ENCODE data around the gene CDX4. TPM values are rescaled to one million over a fixed set of nuclear protein-coding genes. Genes with fewer than 3 reads are reported as not detected.
"Not testable (repeated sequence)": the region's sequence is repeated elsewhere in the genome, so short reads cannot be mapped to it uniquely, and the experiment has no call there.

CDX4 gene, protein sequence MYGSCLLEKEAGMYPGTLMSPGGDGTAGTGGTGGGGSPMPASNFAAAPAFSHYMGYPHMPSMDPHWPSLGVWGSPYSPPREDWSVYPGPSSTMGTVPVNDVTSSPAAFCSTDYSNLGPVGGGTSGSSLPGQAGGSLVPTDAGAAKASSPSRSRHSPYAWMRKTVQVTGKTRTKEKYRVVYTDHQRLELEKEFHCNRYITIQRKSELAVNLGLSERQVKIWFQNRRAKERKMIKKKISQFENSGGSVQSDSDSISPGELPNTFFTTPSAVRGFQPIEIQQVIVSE
- polyA plus RNA-seq = not detected

DNA sequence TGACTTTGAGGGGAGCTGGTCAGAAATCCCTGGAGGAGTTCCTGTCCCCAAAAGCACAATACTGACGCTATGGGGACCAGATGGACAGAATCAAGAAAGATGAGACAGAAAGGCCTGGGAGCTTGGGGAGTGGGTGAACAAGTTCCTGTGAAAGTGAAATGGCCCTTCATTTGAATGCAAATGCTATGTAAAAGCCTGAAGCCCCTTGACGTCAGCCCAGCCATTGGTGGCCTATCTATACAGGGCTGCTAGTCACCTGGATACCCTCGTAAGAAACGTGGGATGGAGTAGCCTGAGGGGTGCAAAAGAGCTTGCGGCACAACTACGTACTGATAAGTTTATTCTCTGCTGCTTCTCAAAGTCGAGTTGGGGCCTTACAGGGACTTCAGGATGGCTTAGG is at the start of gene CDX4:
Gene CDX4 (plus strand): TSS at position 223 of the 400 bp plus-strand sequence. CDS start 201 bp downstream, outside the sequence.
- WGBS, 3 donors = 16 to 57% (median 46%) methylated on average over 7 of the region's 7 CpGs
- H3K27ac ChIP-seq (ENCODE audit: low read depth, low read length) = no peak within 1 kb of the TSS

DNA sequence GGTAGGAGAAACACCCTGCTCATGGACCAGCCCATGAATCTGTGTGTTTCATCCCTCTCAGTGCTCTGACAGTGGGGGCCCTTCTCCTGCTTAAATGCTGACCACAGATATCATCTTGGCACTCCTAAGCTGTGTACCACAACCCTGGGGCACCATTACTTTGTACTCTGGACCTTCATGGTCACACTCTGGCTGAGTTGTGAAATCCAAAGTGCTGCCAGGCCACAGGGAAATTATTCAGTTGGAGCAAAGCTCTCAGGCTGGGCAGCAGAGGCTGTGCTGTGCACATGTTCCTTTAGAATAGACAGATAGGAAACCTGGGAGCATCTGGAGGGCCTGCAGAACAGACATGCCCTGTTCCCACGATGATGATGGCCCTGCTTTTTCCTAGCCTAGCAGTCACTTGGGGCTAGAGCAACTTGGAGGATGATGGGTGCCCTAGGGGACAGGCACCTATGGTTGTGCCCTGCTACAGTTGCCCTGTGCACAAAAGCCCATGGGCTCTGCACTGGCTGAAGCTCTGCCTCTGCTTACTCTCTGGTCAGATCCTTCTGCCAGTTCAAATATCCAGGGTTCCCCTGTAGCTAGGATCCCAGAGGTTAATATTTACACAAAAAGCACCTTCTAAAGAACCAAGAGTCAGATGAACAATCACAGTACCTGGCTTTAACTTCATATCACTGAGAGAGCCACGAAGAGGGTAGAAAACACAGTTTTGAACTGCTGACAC is 48.5 kb upstream of the CDX4 start:
- WGBS, 3 donors = 29 to 61% (median 41%) methylated on average over 2 of the region's 2 CpGs
- H3K27ac ChIP-seq (ENCODE audit: low read depth, low read length) = no peak overlapping the region

DNA sequence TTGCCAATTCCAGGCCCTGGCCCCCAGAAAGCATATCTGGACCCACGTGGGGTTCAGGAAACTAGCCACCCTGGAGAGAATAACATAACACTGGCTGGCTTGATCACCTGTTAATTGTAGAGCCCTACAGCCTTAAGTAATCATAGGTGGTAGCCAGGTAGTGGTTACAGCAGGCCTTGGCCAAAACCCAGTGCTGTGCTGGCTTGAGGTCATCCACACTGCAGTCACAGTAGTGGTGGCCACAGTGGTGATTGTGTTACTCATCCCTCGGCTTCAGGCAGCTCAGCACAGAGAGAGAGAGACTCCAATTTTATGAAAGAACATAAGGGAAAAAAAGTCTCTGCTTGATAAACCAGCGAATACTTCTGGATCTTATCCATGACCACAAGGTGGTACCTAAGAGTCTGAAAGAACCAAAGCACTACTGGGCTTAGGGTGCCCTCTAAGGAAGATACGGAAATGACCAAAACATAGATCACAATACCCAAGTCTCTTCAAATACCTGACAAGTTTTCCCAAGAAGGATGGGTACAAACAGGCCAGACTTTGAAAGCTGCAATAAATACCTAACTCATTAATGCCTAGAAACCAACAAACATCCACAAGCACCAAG is 46.6 kb upstream of the CDX4 start:
- WGBS, 3 donors = 61 to 82% (median 65%) methylated on average over 4 of the region's 4 CpGs
- no peak overlapping the region for H3K27ac ChIP-seq (ENCODE audit: low read depth, low read length)

DNA sequence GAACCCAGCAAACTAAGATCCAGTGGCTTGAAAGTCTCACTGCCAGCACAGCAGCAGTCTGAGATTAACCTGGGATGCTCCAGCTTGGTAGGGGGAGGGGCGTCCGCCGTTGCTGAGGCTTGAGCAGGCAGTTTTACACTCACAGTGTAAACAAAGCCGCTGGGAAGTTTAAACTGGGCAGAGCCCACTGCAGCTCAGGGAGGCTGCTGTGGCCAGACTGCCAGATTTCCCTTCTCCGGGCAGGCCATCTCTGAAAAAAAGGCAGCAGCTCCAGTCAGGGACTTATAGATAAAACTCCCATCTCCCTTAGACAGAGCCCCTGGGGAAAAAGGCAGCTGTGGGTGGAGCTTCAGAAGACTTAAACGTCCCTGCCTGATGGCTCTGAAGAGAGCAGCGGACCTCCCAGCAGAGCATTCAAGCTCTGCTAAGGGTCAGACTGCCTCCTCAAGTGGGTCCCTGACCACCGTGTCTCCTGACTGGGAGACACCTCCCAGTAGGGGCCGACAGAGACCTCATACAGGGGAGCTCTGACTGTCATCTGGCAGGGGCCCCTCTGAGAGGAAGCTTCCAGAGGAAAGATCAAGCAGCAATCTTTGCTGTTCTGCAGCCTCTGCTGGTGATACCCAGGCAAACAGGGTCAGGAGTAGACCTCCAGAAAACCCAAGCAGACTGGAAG is 45.1 kb upstream of the CDX4 start:
- 12 to 30% (median 21%) methylated on average over 9 of the region's 9 CpGs for WGBS, 3 donors
- H3K27ac ChIP-seq (ENCODE audit: low read depth, low read length) = no peak overlapping the region

DNA sequence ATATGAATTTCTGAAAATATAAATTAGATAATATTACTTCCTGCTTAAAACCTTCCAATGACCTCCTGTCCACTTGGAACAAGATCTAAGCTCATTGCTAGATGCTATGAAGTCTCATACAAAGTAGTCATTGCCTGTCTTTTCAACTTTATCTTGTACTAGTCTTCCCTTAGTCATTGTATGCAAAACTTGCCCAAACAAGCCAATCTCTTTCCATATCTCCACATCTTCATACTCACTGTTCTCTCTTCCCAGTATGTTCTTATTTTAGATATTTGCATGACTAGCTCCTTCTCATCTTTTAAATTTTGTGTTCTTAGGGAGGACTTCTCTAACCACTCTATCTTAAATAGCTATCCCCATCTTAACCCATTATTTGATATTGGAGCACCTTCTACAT is 33.9 kb upstream of the CDX4 start:
- H3K27ac ChIP-seq (ENCODE audit: low read depth, low read length) = no peak overlapping the region

DNA sequence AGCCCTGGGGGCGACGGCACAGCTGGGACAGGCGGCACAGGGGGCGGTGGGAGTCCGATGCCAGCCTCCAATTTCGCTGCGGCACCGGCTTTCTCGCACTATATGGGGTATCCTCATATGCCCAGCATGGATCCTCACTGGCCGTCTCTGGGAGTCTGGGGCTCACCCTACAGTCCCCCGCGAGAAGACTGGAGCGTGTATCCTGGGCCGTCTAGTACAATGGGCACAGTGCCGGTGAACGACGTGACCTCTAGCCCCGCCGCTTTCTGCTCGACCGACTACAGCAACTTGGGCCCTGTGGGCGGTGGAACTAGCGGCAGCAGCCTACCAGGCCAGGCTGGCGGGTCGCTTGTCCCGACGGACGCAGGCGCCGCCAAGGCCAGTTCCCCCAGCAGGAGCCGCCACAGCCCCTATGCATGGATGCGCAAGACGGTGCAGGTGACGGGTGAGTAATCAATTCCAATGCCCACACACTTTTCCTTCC is 500 bp downstream of the CDX4 start:
- 4 to 48% (median 27%) methylated on average over 30 to 34 of the region's 34 CpGs for WGBS, 3 donors
- no peak overlapping the region for H3K27ac ChIP-seq (ENCODE audit: low read depth, low read length)

DNA sequence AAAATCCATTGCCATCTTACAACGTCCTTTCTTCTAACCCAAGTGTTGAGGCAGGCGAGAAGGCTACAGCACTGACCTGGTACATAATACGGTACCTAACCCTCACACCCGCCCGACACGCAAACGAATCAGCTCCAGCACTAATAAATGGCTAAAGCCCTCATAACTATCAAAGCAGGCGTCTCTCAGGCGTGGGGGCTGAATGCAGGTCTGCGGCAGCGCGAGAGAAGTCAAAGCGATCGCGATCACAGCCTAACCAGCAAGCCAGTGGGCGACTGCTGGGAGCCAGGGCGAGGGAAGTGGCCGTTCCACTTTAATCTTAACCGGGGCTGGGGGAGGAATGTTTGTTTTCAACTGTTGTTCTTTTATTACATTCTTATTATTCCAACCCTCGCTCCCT is 1.5 kb downstream of the CDX4 start:
- no peak overlapping the region for H3K27ac ChIP-seq (ENCODE audit: low read depth, low read length)
- WGBS, 3 donors = 5 to 36% (median 7%) methylated on average over 20 of the region's 20 CpGs

DNA sequence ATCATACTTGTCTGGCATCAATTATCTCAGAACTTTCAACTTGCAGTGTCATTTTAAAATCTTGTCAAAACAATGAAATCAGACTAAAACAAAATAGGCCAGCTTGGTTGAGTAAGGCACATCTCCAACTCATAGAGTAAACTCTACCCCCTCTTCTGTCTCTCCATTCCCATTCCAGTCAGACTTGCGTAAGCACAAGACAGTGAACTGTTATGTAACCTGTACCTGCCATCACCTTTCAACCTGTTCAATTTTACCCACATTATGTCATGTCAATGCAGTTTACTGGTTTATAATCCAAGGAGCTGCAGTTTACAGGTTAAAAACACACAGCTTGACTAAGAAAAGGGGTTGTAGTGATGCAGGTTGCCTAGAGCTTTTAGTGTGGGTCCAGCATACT is 8.3 kb downstream of the CDX4 start:
- H3K27ac ChIP-seq (ENCODE audit: low read depth, low read length) = no peak overlapping the region
- 0% methylated on average over 1 of the region's 1 CpG for whole genome bisulfite sequencing, 3 donors

DNA sequence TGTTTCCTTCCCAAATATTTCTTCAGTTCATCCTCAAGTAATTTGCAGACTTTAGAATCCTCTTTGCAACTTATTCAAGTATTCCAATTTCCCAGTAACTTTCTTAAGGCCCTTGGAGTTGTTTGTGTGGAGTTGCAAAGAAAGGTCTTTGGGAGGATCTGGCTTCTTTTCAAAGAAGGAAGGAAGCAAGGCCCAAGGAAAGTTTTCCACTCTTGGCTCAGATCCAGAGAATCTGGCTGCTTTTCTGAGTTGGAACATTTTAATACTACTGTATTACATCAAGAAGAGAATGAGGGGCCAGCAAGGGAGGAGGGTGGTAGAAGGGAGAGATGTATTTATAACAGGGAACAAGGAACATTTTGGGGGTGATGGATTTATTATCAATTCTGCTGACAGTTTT is 10.5 kb downstream of the CDX4 start:
- H3K27ac ChIP-seq (ENCODE audit: low read depth, low read length) = no peak overlapping the region

DNA sequence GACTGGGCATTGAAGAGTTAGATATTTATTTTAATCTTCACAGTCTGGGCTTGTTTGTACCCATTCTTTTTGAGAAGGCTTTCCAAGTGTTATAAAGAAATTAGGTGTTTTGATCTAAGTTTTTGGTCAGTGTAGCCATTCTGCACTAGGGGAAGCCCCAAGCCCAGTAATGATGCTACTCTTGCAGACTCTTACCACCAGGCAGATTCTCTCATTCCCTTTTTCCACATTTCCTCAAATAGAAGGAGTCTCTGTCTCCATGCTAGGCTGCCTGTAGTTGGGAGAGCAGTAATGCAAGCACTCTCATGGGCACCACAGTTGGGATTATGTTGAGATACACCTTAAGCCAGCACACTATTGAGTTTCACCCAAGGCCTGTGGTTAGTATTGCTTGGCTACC is 21.5 kb downstream of the CDX4 start:
- no peak overlapping the region for H3K27ac ChIP-seq (ENCODE audit: low read depth, low read length)

DNA sequence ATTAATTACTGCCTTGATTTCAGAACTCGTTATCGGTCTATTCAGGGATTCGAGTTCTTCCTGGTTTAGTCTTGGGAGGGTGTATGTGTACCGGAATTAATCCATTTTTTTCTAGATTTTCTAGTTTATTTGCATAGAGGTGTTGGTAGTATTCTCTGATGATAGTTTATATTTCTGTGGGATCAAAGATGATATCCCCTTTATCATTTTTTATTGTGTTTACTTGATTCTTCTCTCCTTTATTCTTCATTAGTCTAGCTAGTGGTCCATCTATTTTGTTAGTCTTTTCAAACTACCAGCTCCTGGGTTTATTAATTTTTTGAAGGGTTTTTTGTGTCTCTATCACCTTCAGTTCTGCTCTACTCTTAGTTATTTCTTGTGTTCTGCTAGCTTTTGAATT is 32.1 kb downstream of the CDX4 start:
- H3K27ac ChIP-seq (ENCODE audit: low read depth, low read length) = no peak overlapping the region
- 84 to 97% (median 86%) methylated on average over 4 of the region's 4 CpGs for WGBS, 3 donors

DNA sequence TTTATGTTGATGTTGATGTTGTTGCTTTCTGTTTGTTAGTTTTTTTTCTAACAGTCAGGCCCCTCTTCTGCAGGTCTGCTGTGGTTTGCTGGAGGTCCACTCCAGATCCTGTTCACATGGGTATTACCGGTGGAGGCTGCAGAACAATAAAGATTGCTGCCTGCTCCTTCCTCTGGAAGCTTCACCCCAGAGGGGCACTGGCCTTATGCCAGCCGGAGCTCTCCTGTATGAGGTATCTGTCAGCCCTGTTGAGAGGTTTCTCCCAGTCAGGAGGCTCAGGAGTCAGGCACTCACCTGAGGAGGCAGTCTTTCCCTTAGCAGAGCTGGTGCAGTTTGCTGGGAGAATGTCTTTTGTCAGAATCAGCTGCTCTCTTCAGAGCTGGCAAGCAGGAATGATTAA is 34.7 kb downstream of the CDX4 start:
- 73 to 81% (median 78%) methylated on average over 2 of the region's 2 CpGs for WGBS, 3 donors
- no peak overlapping the region for H3K27ac ChIP-seq (ENCODE audit: low read depth, low read length)

DNA sequence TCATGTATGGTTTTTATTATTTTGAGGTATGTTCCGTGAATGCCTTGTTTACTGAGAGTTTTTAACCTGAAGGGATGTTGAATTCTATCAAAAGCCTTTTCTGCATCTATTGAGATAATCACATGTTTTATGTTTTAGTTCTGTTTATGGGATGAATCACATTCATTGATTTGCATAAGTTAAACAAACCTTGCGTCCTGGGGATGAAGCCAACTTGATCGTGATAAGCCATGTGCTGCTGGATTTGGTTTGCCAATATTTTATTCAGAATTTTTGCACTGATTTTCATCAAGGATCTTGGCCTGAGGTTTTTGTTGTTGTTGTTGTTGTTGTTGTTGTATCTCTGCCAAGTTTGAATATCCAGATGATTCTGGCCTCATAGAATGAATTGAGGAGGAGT is 43.8 kb downstream of the CDX4 start:
- WGBS, 3 donors = 77 to 86% (median 77%) methylated on average over 3 of the region's 3 CpGs

DNA sequence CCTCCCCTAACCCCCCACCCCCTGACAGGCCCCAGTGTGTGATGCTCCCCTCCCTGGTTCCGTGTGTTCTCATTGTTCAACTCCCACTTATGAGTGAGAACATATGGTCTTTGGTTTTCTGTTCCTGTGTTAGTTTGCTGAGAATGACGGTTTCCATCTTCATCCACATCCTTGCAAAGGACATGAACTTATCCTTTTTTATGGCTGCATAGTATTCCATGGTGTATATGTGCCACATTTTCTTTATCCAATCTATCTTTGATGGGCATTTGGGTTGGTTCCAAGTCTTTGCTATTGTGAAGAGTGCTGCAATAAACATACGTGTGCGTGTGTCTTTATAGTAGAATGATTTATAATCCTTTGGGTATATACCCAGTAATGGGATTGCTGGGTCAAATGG is 45.3 kb downstream of the CDX4 start:
- H3K27ac ChIP-seq (ENCODE audit: low read depth, low read length) = not testable (repeated sequence)
- WGBS, 3 donors = 78 to 87% (median 82%) methylated on average over 4 of the region's 4 CpGs

More for the DNA sequence above, 43.8 kb downstream of the CDX4 start:
- no peak overlapping the region for H3K27ac ChIP-seq (ENCODE audit: low read depth, low read length)

Other genes starting within 250 kb of the CDX4 start
- gene NAP1L2, start 232.2 kb upstream of the CDX4 start, polyA plus RNA-seq = 1 to 10 TPM; 1.2 to 2.0 (median 1.3) TPM
- gene CHIC1, start 116.1 kb downstream of the CDX4 start, polyA plus RNA-seq = 1 to 10 TPM in 2 of 3 donors, under 1 TPM in 1; 0.97 to 3.6 (median 1.6) TPM

Data from adipose tissue (tissue), 3 donors.